Natural killer cell (primary cell): ENCODE measurements around the gene UBL7. TPM values are rescaled to one million over a fixed set of nuclear protein-coding genes. Genes with fewer than 3 reads are reported as not detected.

Source experiments
- ATAC-seq, 3 donors: fragments of 150-1000 bp in 2 of 3; fragments of 200-7000 bp in 1 of 3; cut with Tn5 transposase; 1 replicate in 1 of 3; 2 replicates in 2 of 3; pipeline ENCODE4 v1.10.0; 2021; ENCODE audit warnings: mild to moderate bottlenecking in 2 of 3, moderate library complexity in 2 of 3
- DNase-seq, 2 donors: peaks; one replicate each; pipeline versions ENCODE4 v3.0.0 to v3.0.0-alpha.2; 2013 to 2021; ENCODE audit warnings: mixed read lengths in 1 of 2
- H3K27ac ChIP-seq: one replicate; pipeline ENCODE4 v1.5.1; 2013; ENCODE audit warnings: mild to moderate bottlenecking, low read length
- H3K27me3 ChIP-seq: one replicate; pipeline ENCODE4 v1.6.1; 2013; ENCODE audit warnings: low read length; ENCODE audit not compliant: control insufficient read depth, insufficient read depth
- H3K36me3 ChIP-seq: one replicate; pipeline ENCODE4 v1.6.1; 2013; ENCODE audit warnings: low read length; ENCODE audit not compliant: control insufficient read depth, insufficient read depth
- H3K4me1 ChIP-seq: one replicate; pipeline ENCODE4 v1.6.1; 2013; ENCODE audit warnings: low read length; ENCODE audit not compliant: control insufficient read depth, insufficient read depth
- H3K4me3 ChIP-seq: one replicate; pipeline ENCODE4 v1.5.1; 2013; ENCODE audit warnings: low read length
- H3K9me3 ChIP-seq: one replicate; pipeline ENCODE4 v1.6.1; 2013; ENCODE audit warnings: low read length; ENCODE audit not compliant: control insufficient read depth, insufficient read depth
- H3K27ac Mint-ChIP-seq, 2 donors: one replicate each; pipeline ENCODE4 v1.8.0; 2022; ENCODE audit warnings: mild to moderate bottlenecking in 2 of 2, mixed read lengths in 2 of 2, moderate library complexity in 1 of 2
- H3K27me3 Mint-ChIP-seq, 2 donors: one replicate each; pipeline ENCODE4 v1.8.0; 2022; ENCODE audit warnings: low read depth in 2 of 2, mixed read lengths in 2 of 2
- H3K36me3 Mint-ChIP-seq: one replicate; pipeline ENCODE4 v1.8.0; 2022; ENCODE audit warnings: mixed read lengths
- H3K4me1 Mint-ChIP-seq, 2 donors: one replicate each; pipeline ENCODE4 v1.8.0; 2022; ENCODE audit warnings: mixed read lengths in 2 of 2
- H3K4me3 Mint-ChIP-seq: one replicate; pipeline ENCODE4 v1.8.0; 2022; ENCODE audit warnings: mild to moderate bottlenecking, moderate library complexity, mixed read lengths
- H3K9me3 Mint-ChIP-seq, 2 donors: one replicate each; pipeline ENCODE4 v1.8.0; 2022; ENCODE audit warnings: mixed read lengths in 2 of 2
- CTCF ChIP-seq: fragments of 200-600 bp; IDR thresholded peaks from one replicate; pipeline ENCODE4 v1.8.0; 2022; ENCODE audit warnings: antibody characterized with exemption
- WGBS: methylation state at CpG from one replicate; pipeline ENCODE4 v1.1.7; 2013; ENCODE audit warnings: missing lambda C conversion rate; ENCODE audit not compliant: insufficient coverage; 5-methylcytosine and 5-hydroxymethylcytosine counted together
- intact Hi-C: fragments of 100-400 bp; cut with micrococcal nuclease; formaldehyde crosslinking; loops from one replicate; pipeline ENCODE4 v1.14.2; 2022
- total RNA-seq, 4 donors: library from RNA; stranded (reverse); fragments of 120-200 nt in 1 of 4; gene quantifications; one replicate each; pipeline versions ENCODE4 v1.2.3 to v1.2.4, GENCODE V29; 2013 to 2022

UBL7 gene
- total RNA-seq, 3 donors from 2014 or later (not counting 1 experiment from before 2014, with no cell fraction given) = 25.1 to 38.7 (median 29.0) TPM

GRCh38 chr15:74415966-74416916 is 44.7 kb downstream of the UBL7 start:
- Mint-ChIP-seq H3K36me3 (no peaks in the 10 kb centered on the region), H3K27me3 (no peaks in the 10 kb centered on the region), H3K4me1 (peaks cover 14 to 32% of the 10 kb centered on the region in 2 donors), H3K4me3 (no peak overlapping the region), H3K9me3 (no peaks in the 10 kb centered on the region), H3K27ac (no peak overlapping the region)
- TF ChIP-seq CTCF = no peak
- Histone ChIP-seq H3K9me3 (no peaks in the 10 kb centered on the region), H3K27ac (no peak overlapping the region), H3K36me3 (peaks cover 49% of the 10 kb centered on the region), H3K27me3 (no peaks in the 10 kb centered on the region), H3K4me1 (peaks cover 42% of the 10 kb centered on the region), H3K4me3 (no peak overlapping the region)
- intact Hi-C loops = no loop called here
- WGBS = 88% methylated on average over 18 of the region's 19 CpGs
- ATAC-seq (no peak), DNase-seq (no peak)

- Mint-ChIP-seq H3K27me3 (no peaks in the 10 kb centered on the region), H3K4me1 (peaks cover 5 to 18% of the 10 kb centered on the region in 2 donors), H3K9me3 (no peaks in the 10 kb centered on the region), H3K4me3 (no peak overlapping the region), H3K27ac (no peak overlapping the region), H3K36me3 (no peaks in the 10 kb centered on the region)
- no peak for TF ChIP-seq CTCF
- Histone ChIP-seq H3K36me3 (peaks cover 61% of the 10 kb centered on the region), H3K9me3 (no peaks in the 10 kb centered on the region), H3K27me3 (no peaks in the 10 kb centered on the region), H3K4me3 (no peak overlapping the region), H3K27ac (no peak overlapping the region), H3K4me1 (peaks cover 27% of the 10 kb centered on the region)
- DNase-seq (no peak), ATAC-seq (no peak)
- intact Hi-C loops = no loop called here
- WGBS = 95% methylated on average over 10 of the region's 12 CpGs
Measured at GRCh38 chr15:74414603-74415338, 46.2 kb downstream of the UBL7 start.

GRCh38 chr15:74414081-74414580 is 46.8 kb downstream of the UBL7 start:
- peaks cover 0 to 12% of the 10 kb centered on the region in 2 donors for H3K4me1 Mint-ChIP-seq
- intact Hi-C loops = no loop called here
- no peak overlapping the region for H3K27ac Mint-ChIP-seq
- Histone ChIP-seq H3K36me3 (peaks cover 61% of the 10 kb centered on the region), H3K4me1 (peaks cover 21% of the 10 kb centered on the region), H3K9me3 (no peaks in the 10 kb centered on the region), H3K4me3 (no peak overlapping the region), H3K27me3 (no peaks in the 10 kb centered on the region), H3K27ac (no peak overlapping the region)
- ATAC-seq (no peak), DNase-seq (no peak)
- 93% methylated on average over 5 of the region's 5 CpGs for WGBS
- no peaks in the 10 kb centered on the region for H3K9me3 Mint-ChIP-seq
- no peaks in the 10 kb centered on the region for H3K27me3 Mint-ChIP-seq
- H3K36me3 Mint-ChIP-seq = no peaks in the 10 kb centered on the region
- H3K4me3 Mint-ChIP-seq = no peak overlapping the region
- no peak for TF ChIP-seq CTCF
